DMS53 treated with DMSO at 0.1 percent for 48 hours (cell line): ENCODE measurements around the gene C2orf49.
A peak's percentile ranks its signal among the peaks of the same experiment; 100 is the strongest.

Experiments used
- DNase-seq: peaks from one replicate; lab custom pipeline; 2025; ENCODE audit not compliant: unreplicated experiment; lab: John Stamatoyannopoulos, UW

The C2orf49 gene

DNA sequence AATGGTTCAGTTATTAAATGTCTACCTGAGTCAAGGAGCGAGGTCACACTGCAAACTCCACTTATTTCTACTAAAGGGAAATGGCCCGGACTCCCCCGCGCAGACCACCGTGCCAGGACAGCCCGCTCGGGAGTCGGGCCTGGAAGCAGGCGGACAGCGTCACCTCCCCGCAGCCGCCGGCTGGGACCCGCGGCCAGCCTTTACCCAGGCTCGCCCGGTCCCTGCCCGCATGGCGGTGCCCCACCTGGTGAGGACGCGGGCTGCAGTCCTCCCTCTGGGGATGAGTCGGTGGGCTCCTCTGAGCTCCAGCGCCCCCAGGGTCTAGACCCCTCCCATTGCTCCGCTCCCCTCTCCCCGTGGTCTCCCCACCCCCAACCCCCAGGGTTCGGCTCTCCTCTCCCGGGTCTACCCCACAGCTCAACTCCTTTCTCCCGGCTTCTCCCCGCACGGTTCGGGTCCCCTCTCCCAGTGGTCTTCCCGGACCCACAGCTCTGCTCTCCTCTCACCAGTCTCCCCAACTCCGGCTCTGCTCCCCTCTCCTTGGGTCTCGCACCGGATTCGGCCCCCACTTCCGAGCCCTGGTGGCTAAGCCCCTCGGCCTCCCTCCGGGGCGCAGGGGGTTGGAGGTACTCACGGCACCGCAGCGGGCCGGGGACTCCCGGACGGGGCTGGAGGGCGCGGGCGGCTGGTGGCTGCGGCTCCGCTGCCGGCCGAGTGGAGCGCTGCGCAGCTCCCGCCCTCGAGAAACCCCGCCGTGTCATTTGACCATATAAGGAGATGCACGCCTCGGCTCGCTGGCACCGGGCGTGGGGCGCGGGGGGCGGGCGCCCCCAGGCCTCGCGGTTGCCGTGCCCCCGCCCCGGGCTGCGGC, 61.2 kb downstream of the C2orf49 start, which contains the start of gene FHL2:
Gene FHL2, minus strand, starts transcription at position 716 of the 871 bp plus-strand sequence. CDS start 12,535 bp downstream, outside the sequence.
- peak; percentile 51 for DNase-seq
